ENCODE measurements around the gene INPP5E.

Gene INPP5E

GRCh38 chr9:136462664-136463063, 23.0 kb upstream of the INPP5E start:
- no peak overlapping the region for H3K4me2 ChIP-seq (ENCODE audit: low read length)
- H3K4me1 ChIP-seq: no peaks in the 10 kb centered on the region
- H3K4me3 ChIP-seq (ENCODE audit: low read depth, low read length): no peak overlapping the region
- H3K27me3 ChIP-seq (ENCODE audit: control insufficient read depth, insufficient read depth, low read length): no peaks in the 10 kb centered on the region
- no peak overlapping the region for H3K9ac ChIP-seq
- H2AFZ ChIP-seq: no peak overlapping the region
- no peaks in the 10 kb centered on the region for H3K79me2 ChIP-seq
- no peak for TF ChIP-seq CTCF (IDR thresholded peaks at IDR 0.05)
- H3K27ac ChIP-seq: no peak overlapping the region
- H3K36me3 ChIP-seq (ENCODE audit: control insufficient read depth, insufficient read depth, low read length): no peaks in the 10 kb centered on the region
- H3K9me3 ChIP-seq (ENCODE audit: control insufficient read depth, low read length): no peaks in the 10 kb centered on the region

DNA sequence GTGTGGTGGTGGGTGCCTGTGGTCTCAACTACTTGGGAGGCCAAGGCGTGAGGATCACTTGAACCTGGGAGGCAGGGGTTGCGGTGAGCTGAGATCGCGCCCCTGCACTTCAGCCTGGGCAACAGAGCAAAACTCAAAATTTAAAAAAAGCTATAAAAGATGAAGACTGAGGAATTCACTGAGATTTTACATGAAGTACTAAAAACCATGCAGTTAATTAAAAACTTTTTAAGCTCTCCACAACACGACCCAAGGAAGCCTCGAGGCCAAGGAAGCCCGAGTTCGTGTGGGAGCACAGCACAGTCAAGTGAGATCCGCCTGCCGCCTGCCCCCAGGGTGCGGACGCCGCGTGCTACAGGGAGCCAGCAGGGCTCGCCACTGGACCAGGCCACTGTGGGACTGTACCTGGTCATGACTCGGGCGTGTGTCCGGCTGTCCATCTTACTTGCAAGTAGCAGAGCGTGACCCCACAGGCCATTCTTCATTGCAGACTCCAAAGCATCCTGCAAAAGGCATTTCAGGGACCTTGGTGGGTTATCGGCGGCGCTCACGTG, 21.2 kb upstream of the INPP5E start:
- Histone ChIP-seq H3K4me3 (ENCODE audit: low read depth, low read length) (no peak overlapping the region), H3K9ac (no peak overlapping the region), H3K4me2 (ENCODE audit: low read length) (no peak overlapping the region), H3K9me3 (ENCODE audit: control insufficient read depth, low read length) (no peaks in the 10 kb centered on the region), H3K79me2 (no peaks in the 10 kb centered on the region), H2AFZ (no peak overlapping the region), H3K36me3 (ENCODE audit: control insufficient read depth, insufficient read depth, low read length) (no peaks in the 10 kb centered on the region), H3K27ac (no peak overlapping the region), H3K27me3 (ENCODE audit: control insufficient read depth, insufficient read depth, low read length) (no peaks in the 10 kb centered on the region), H3K4me1 (no peaks in the 10 kb centered on the region)
- no peak for TF ChIP-seq CTCF (IDR thresholded peaks at IDR 0.05)

GRCh38 chr9:136459425-136459824, 19.8 kb upstream of the INPP5E start:
- Histone ChIP-seq H3K79me2 (no peaks in the 10 kb centered on the region), H3K4me3 (ENCODE audit: low read depth, low read length) (no peak overlapping the region), H3K9me3 (ENCODE audit: control insufficient read depth, low read length) (no peaks in the 10 kb centered on the region), H2AFZ (no peak overlapping the region), H3K27ac (no peak overlapping the region), H3K4me2 (ENCODE audit: low read length) (no peak overlapping the region), H3K36me3 (ENCODE audit: control insufficient read depth, insufficient read depth, low read length) (no peaks in the 10 kb centered on the region), H3K27me3 (ENCODE audit: control insufficient read depth, insufficient read depth, low read length) (no peaks in the 10 kb centered on the region), H3K4me1 (no peaks in the 10 kb centered on the region), H3K9ac (no peak overlapping the region)
- TF ChIP-seq CTCF (IDR thresholded peaks at IDR 0.05): no peak

DNA sequence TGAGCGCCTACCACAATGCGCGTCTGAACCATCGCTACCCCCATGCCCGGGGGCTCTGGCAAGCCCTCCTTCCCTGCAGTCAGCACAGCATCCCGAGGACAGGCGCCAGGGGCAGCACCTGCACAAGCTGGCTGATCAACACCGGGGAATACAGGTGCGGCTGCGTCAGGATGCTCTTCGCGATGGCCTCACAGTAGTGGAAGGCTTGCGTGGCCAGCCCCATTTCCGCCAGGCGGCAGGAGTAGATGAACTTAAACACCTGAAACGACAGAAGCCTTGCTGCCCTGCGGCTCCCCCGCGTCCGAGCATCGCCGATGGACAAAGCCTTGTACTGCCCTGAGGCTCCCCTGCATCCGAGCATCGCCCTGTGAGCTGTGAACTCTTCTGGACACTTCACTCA, 17.7 kb upstream of the INPP5E start:
- H3K9ac ChIP-seq: no peak overlapping the region
- no peak overlapping the region for H3K4me3 ChIP-seq (ENCODE audit: low read depth, low read length)
- H3K27me3 ChIP-seq (ENCODE audit: control insufficient read depth, insufficient read depth, low read length): no peaks in the 10 kb centered on the region
- H3K27ac ChIP-seq: no peak overlapping the region
- no peak overlapping the region for H2AFZ ChIP-seq
- H3K36me3 ChIP-seq (ENCODE audit: control insufficient read depth, insufficient read depth, low read length): no peaks in the 10 kb centered on the region
- no peak for TF ChIP-seq CTCF (IDR thresholded peaks at IDR 0.05)
- no peaks in the 10 kb centered on the region for H3K4me1 ChIP-seq
- no peaks in the 10 kb centered on the region for H3K79me2 ChIP-seq
- no peaks in the 10 kb centered on the region for H3K9me3 ChIP-seq (ENCODE audit: control insufficient read depth, low read length)
- no peak overlapping the region for H3K4me2 ChIP-seq (ENCODE audit: low read length)

GRCh38 chr9:136456258-136456657, 16.6 kb upstream of the INPP5E start:
- Histone ChIP-seq H3K4me3 (ENCODE audit: low read depth, low read length) (no peak overlapping the region), H3K79me2 (no peaks in the 10 kb centered on the region), H3K36me3 (ENCODE audit: control insufficient read depth, insufficient read depth, low read length) (no peaks in the 10 kb centered on the region), H3K4me2 (ENCODE audit: low read length) (no peak overlapping the region), H3K4me1 (no peaks in the 10 kb centered on the region), H3K9me3 (ENCODE audit: control insufficient read depth, low read length) (no peaks in the 10 kb centered on the region), H3K27me3 (ENCODE audit: control insufficient read depth, insufficient read depth, low read length) (no peaks in the 10 kb centered on the region), H3K9ac (no peak overlapping the region), H2AFZ (no peak overlapping the region), H3K27ac (no peak overlapping the region)
- TF ChIP-seq CTCF (IDR thresholded peaks at IDR 0.05): no peak
